Body of pancreas (tissue), 4 donors: Measurements from ENCODE around the gene UMAD1. TPM values are rescaled to one million over a fixed set of nuclear protein-coding genes. Genes with fewer than 3 reads are reported as not detected.
"Not testable (repeated sequence)": the region's sequence is repeated elsewhere in the genome, so short reads cannot be mapped to it uniquely, and the experiment has no call there.

Source experiments
- ATAC-seq: fragments of 150-250 bp; one replicate; pipeline ENCODE4 v1.9.1; 2016
- DNase-seq, 4 donors: peaks; one replicate each; pipeline ENCODE4 v3.0.0-alpha.2; 2019
- H3K27ac ChIP-seq, 4 donors: fragments of 200-600 bp; sonication (generic); 1 replicate in 3 of 4; 2 replicates in 1 of 4; pipeline versions ENCODE4 v1.5.1 to v1.6.1; 2016 to 2019; ENCODE audit warnings: mild to moderate bottlenecking in 1 of 4, mixed read lengths in 1 of 4, moderate library complexity in 1 of 4
- H3K27me3 ChIP-seq, 2 donors: fragments of 200-600 bp; sonication (generic); one replicate each; pipeline ENCODE4 v1.6.0; 2016; ENCODE audit warnings: mild to moderate bottlenecking in 1 of 2
- H3K36me3 ChIP-seq, 2 donors: fragments of 200-600 bp; sonication (generic); replicated peaks in 1 of 2; 2 replicates each; pipeline ENCODE4 v1.5.1; 2016; ENCODE audit warnings: low read depth in 2 of 2; ENCODE audit not compliant: insufficient read depth in 1 of 2
- H3K4me1 ChIP-seq: fragments of 200-600 bp; sonication (generic); one replicate; pipeline ENCODE4 v1.6.0; 2016
- H3K4me3 ChIP-seq, 2 donors: fragments of 200-600 bp; sonication (generic); 1 replicate in 1 of 2; 2 replicates in 1 of 2; pipeline ENCODE4 v1.5.1; 2016 to 2019
- H3K9me3 ChIP-seq, 3 donors: fragments of 200-600 bp; sonication (generic); 1 replicate in 2 of 3; 2 replicates in 1 of 3; pipeline ENCODE4 v1.5.1; 2016
- POLR2A ChIP-seq, 3 donors: fragments of 450-650 bp; IDR thresholded peaks; one replicate each; pipeline ENCODE4 v1.6.1; 2016; ENCODE audit warnings: antibody characterized with exemption in 3 of 3, mild to moderate bottlenecking in 2 of 3
- WGBS, 2 donors: methylation state at CpG; one replicate each; pipeline ENCODE4 v1.1.5; 2017; 5-methylcytosine and 5-hydroxymethylcytosine counted together
- intact Hi-C: fragments of 100-400 bp; cut with DNase I; formaldehyde crosslinking; loops from one replicate; pipeline ENCODE4 v1.15.1; 2023
- total RNA-seq, 2 donors: library from RNA; depleted of rRNA; stranded (reverse); fragments of >200 nt; gene quantifications; one replicate each; pipeline ENCODE4 v1.1.0, GENCODE V29; 2016
- TF ChIP-seq, protein P1 (sequence below), 7 experiments: fragments of 450-650 bp in 4 of 7; fragments of 200-600 bp in 3 of 7; sonication (generic) in 3 of 7; IDR thresholded peaks; one replicate each; pipeline ENCODE4 v1.5.1; 2016 to 2019; ENCODE audit warnings: antibody characterized with exemption in 7 of 7

UMAD1 gene
- total RNA-seq, 2 donors from 2014 or later = 15.8 to 34.8 TPM

DNA sequence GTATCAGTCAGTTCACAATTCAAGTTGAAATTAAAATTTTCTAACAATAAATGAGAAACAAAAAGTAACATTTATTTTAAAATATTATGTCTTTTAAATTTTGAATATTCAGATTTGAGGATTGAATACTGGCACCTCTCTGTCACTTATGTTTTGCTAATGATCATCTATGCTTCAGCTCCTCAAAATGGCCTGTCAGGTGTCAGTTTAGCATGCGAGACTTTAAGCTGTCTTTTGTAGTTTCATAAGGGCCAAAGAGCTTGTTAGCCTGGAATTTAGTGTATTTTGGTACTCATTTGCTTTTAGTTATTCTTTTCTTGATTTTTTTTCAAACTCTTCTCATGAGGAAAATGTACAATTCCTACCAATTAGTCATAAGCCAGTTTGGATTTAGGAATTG is 179.9 kb downstream of the UMAD1 start:
- no peak for TF ChIP-seq POLR2A (IDR thresholded peaks at IDR 0.05)
- TF ChIP-seq, protein P1, sequence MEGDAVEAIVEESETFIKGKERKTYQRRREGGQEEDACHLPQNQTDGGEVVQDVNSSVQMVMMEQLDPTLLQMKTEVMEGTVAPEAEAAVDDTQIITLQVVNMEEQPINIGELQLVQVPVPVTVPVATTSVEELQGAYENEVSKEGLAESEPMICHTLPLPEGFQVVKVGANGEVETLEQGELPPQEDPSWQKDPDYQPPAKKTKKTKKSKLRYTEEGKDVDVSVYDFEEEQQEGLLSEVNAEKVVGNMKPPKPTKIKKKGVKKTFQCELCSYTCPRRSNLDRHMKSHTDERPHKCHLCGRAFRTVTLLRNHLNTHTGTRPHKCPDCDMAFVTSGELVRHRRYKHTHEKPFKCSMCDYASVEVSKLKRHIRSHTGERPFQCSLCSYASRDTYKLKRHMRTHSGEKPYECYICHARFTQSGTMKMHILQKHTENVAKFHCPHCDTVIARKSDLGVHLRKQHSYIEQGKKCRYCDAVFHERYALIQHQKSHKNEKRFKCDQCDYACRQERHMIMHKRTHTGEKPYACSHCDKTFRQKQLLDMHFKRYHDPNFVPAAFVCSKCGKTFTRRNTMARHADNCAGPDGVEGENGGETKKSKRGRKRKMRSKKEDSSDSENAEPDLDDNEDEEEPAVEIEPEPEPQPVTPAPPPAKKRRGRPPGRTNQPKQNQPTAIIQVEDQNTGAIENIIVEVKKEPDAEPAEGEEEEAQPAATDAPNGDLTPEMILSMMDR (IDR thresholded peaks at IDR 0.05) = no peak
- H3K4me3 ChIP-seq = no peak overlapping the region
- WGBS, 2 donors = 93 to 100% methylated on average over 1 of the region's 1 CpG
- H3K27me3 ChIP-seq = no peaks in the 10 kb centered on the region
- H3K4me1 ChIP-seq = peaks cover 10% of the 10 kb centered on the region
- no peak for ATAC-seq
- no peak overlapping the region for H3K27ac ChIP-seq
- DNase-seq = no peak
- H3K36me3 ChIP-seq = no peaks in the 10 kb centered on the region
- H3K9me3 ChIP-seq = no peaks in the 10 kb centered on the region
- intact Hi-C loops = no loop called here

DNA sequence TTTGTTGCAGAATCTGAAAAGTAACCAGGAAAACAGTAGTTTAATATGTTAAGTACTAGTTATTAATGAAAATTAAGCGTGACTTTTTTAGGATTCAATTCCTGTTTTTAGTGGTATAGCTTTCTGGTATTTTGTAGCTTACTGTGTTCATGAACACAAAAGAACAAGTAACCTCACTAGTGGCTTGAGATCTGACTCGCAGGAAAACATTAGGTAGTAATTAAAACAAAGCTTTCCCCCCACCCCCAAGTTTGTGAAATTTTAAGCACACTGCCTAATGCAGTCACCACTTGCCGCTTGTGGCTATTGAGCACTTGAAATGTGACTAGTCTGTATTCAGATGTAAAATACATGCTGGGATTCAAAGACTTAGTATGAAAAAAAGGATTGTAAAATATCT is 180.4 kb downstream of the UMAD1 start:
- intact Hi-C loops = no loop called here
- Histone ChIP-seq H3K4me3 (no peak overlapping the region), H3K27me3 (no peaks in the 10 kb centered on the region), H3K36me3 (no peaks in the 10 kb centered on the region), H3K4me1 (peaks cover 10% of the 10 kb centered on the region), H3K27ac (no peak overlapping the region), H3K9me3 (no peaks in the 10 kb centered on the region)
- TF ChIP-seq POLR2A (IDR thresholded peaks at IDR 0.05) = no peak
- TF ChIP-seq, protein P1 (IDR thresholded peaks at IDR 0.05) = no peak
- ATAC-seq = no peak
- DNase-seq = no peak
- 94 to 98% methylated on average over 3 of the region's 3 CpGs for WGBS, 2 donors

DNA sequence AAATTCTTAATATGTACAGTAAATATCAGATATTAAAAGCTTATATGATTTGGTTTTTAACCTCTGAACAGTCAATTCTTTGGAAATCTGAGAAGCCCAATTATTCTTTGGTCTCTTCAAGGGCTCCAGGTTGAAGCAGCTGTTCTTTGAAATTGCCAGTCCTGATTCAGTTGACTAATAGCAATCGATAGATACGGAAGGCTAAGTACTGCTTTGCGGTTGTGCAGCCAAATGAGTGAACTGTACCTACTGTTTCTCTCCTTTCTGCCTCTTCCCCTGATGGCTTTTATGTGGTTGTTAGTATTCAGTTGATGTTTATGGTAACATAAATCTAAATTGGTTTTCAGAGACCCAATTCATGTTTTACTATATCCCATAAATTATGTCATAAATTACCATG is 181.0 kb downstream of the UMAD1 start:
- Histone ChIP-seq H3K4me3 (no peak overlapping the region), H3K36me3 (no peaks in the 10 kb centered on the region), H3K9me3 (no peaks in the 10 kb centered on the region), H3K4me1 (peaks cover 9% of the 10 kb centered on the region), H3K27me3 (no peaks in the 10 kb centered on the region), H3K27ac (no peak overlapping the region)
- WGBS, 2 donors = 29 to 33% methylated on average over 3 of the region's 3 CpGs
- no peak for TF ChIP-seq POLR2A (IDR thresholded peaks at IDR 0.05)
- TF ChIP-seq, protein P1 (IDR thresholded peaks at IDR 0.05) = no peak
- DNase-seq (no peak), ATAC-seq (no peak)
- intact Hi-C loops = no loop called here

DNA sequence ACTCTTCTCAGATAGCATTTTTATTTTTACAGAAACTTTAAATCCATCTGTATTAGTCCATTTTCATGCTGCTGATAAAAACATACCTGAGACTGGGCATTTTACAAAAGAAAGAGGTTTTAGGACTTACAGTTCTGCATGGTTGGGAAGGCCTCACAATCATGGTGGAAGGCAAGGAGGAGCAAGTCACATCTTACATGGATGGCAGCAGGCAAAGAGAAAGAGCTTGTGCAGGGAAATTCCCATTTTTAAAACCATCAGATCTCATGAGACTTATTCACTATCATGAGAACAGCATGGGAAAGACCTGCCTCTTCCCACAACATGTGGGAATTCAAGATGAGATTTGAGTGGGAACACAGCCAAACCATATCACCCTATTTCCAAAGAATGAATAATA is 184.7 kb downstream of the UMAD1 start:
- H3K27ac ChIP-seq, intact Hi-C loops, H3K4me3 ChIP-seq, DNase-seq, H3K27me3 ChIP-seq, H3K36me3 ChIP-seq, ATAC-seq, H3K9me3 ChIP-seq: not testable (repeated sequence)
- peaks cover 12% of the 10 kb centered on the region for H3K4me1 ChIP-seq

DNA sequence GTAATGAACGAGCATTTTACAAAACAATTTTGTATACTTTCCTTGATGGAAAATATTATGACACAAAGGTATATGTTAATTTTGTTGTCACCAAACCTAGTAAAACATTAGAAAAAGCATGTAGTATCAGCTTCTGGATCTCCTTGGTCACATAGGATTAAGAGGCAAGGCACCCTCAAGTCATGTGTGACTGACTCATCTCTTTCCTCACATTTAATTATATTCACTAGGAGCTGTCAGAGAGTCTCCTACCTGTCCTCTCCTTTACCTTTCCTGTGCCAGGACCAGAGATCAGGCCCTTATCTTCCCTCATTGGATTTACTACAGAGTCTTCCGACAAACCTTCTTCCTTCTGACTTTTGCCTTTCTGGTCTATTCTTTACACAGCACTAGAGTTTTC is 189.1 kb downstream of the UMAD1 start:
- TF ChIP-seq, protein P1 (IDR thresholded peaks at IDR 0.05) = no peak
- no peak for TF ChIP-seq POLR2A (IDR thresholded peaks at IDR 0.05)
- Histone ChIP-seq H3K27ac (peak overlapping the region in 3 of 4 donors; percentile 22 to 76 (median 51)), H3K4me1 (peaks cover 11% of the 10 kb centered on the region), H3K27me3 (no peaks in the 10 kb centered on the region), H3K36me3 (no peaks in the 10 kb centered on the region), H3K4me3 (no peak overlapping the region), H3K9me3 (no peaks in the 10 kb centered on the region)
- DNase-seq (no peak), ATAC-seq (no peak)
- 40 to 57% methylated on average over 2 of the region's 2 CpGs for WGBS, 2 donors
- intact Hi-C loops = no loop called here
